Ovary (tissue), 3 donors: ENCODE data around the gene WNT5A.

Experiments
- CTCF ChIP-seq, 3 donors: fragments of 450-650 bp in 2 of 3; fragments of 200-600 bp in 1 of 3; IDR thresholded peaks; one replicate each; pipeline versions ENCODE4 v1.5.1 to v1.8.0; 2016 to 2022; ENCODE audit warnings: antibody characterized with exemption in 3 of 3, mild to moderate bottlenecking in 1 of 3
- POLR2A ChIP-seq: fragments of 450-650 bp; IDR thresholded peaks from one replicate; pipeline ENCODE4 v1.6.1; 2017; ENCODE audit warnings: antibody characterized with exemption, mild to moderate bottlenecking, moderate library complexity
- donor health status: DM: no; HTN: no; CAD: no.

GRCh38 chr3:55471522-55472280, 15.4 kb downstream of the WNT5A start:
- TF ChIP-seq CTCF (IDR thresholded peaks at IDR 0.05) (no peak), POLR2A (no peak)
